Measurements from ENCODE around the gene MYO1G.

GRCh38 chr7:44966731-44967538, 11.9 kb downstream of the MYO1G start:
- TF ChIP-seq, protein P1, sequence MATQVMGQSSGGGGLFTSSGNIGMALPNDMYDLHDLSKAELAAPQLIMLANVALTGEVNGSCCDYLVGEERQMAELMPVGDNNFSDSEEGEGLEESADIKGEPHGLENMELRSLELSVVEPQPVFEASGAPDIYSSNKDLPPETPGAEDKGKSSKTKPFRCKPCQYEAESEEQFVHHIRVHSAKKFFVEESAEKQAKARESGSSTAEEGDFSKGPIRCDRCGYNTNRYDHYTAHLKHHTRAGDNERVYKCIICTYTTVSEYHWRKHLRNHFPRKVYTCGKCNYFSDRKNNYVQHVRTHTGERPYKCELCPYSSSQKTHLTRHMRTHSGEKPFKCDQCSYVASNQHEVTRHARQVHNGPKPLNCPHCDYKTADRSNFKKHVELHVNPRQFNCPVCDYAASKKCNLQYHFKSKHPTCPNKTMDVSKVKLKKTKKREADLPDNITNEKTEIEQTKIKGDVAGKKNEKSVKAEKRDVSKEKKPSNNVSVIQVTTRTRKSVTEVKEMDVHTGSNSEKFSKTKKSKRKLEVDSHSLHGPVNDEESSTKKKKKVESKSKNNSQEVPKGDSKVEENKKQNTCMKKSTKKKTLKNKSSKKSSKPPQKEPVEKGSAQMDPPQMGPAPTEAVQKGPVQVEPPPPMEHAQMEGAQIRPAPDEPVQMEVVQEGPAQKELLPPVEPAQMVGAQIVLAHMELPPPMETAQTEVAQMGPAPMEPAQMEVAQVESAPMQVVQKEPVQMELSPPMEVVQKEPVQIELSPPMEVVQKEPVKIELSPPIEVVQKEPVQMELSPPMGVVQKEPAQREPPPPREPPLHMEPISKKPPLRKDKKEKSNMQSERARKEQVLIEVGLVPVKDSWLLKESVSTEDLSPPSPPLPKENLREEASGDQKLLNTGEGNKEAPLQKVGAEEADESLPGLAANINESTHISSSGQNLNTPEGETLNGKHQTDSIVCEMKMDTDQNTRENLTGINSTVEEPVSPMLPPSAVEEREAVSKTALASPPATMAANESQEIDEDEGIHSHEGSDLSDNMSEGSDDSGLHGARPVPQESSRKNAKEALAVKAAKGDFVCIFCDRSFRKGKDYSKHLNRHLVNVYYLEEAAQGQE (IDR thresholded peaks at IDR 0.05; ENCODE audit: insufficient replicate concordance, low read depth), result no peak
- TF ChIP-seq, protein P2, sequence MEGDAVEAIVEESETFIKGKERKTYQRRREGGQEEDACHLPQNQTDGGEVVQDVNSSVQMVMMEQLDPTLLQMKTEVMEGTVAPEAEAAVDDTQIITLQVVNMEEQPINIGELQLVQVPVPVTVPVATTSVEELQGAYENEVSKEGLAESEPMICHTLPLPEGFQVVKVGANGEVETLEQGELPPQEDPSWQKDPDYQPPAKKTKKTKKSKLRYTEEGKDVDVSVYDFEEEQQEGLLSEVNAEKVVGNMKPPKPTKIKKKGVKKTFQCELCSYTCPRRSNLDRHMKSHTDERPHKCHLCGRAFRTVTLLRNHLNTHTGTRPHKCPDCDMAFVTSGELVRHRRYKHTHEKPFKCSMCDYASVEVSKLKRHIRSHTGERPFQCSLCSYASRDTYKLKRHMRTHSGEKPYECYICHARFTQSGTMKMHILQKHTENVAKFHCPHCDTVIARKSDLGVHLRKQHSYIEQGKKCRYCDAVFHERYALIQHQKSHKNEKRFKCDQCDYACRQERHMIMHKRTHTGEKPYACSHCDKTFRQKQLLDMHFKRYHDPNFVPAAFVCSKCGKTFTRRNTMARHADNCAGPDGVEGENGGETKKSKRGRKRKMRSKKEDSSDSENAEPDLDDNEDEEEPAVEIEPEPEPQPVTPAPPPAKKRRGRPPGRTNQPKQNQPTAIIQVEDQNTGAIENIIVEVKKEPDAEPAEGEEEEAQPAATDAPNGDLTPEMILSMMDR (IDR thresholded peaks at IDR 0.05; ENCODE audit: insufficient read depth, low read length), result no peak
- TF ChIP-seq POLR2AphosphoS5 (IDR thresholded peaks at IDR 0.05; ENCODE audit: low read depth) (no peak), GABPA (IDR thresholded peaks at IDR 0.05; ENCODE audit: low read depth) (no peak)

All from HL-60 (cell line).